ENCODE measurements around the gene GPX8. TPM values are rescaled to one million over a fixed set of nuclear protein-coding genes. Genes with fewer than 3 reads are reported as not detected.

Gene GPX8
- total RNA-seq, 1 donor from 2014 or later, result 27.9 TPM

DNA sequence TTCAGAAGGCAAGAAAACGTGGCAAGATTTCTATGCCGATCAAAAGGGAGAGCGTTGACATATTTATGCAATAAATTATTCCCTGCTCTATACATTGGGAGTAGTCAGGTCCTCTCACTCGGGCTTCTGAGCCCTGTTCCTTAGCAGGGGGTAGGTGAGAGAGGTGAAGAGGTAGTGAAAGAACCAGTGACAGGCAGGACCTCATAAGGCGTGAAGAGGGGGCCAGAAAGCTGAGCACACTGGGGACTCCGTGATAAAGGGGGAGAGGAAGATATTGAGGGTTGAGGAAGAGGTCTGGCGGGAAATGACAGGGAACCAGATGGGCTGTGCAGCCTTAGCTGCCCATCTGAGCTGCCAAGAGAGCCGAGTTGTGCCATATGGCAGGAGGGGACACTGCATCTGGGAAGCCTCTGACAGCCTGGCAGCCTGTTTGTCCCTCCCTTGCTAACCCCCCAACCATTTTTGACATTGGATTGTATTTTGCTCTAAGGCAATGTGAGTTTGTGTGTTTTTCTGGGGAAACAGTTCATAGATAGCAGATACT is 13.8 kb downstream of the GPX8 start:
- intact Hi-C loops (cut with DNase I), result loop anchor here (2.0 to 10.0 kb wide), 5 partner anchors 59 to 1641 kb away; partner anchors contain the start of genes CCNO, IL6ST, MAP3K1 and SLC38A9
- TF ChIP-seq, protein P1, sequence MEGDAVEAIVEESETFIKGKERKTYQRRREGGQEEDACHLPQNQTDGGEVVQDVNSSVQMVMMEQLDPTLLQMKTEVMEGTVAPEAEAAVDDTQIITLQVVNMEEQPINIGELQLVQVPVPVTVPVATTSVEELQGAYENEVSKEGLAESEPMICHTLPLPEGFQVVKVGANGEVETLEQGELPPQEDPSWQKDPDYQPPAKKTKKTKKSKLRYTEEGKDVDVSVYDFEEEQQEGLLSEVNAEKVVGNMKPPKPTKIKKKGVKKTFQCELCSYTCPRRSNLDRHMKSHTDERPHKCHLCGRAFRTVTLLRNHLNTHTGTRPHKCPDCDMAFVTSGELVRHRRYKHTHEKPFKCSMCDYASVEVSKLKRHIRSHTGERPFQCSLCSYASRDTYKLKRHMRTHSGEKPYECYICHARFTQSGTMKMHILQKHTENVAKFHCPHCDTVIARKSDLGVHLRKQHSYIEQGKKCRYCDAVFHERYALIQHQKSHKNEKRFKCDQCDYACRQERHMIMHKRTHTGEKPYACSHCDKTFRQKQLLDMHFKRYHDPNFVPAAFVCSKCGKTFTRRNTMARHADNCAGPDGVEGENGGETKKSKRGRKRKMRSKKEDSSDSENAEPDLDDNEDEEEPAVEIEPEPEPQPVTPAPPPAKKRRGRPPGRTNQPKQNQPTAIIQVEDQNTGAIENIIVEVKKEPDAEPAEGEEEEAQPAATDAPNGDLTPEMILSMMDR (IDR thresholded peaks at IDR 0.05), result no peak
- no peak overlapping the region for H3K27ac ChIP-seq
- H3K9me3 ChIP-seq, result no peaks in the 10 kb centered on the region
- DNase-seq (ENCODE audit: low spot score in 2 of 2), result no peak
- H3K36me3 ChIP-seq, result no peaks in the 10 kb centered on the region
- H3K4me1 ChIP-seq, result peaks cover 0 to 8% of the 10 kb centered on the region in 2 donors
- peak overlapping the region; percentile 57 to 64 for H3K4me3 ChIP-seq
- peaks cover 6% of the 10 kb centered on the region for H3K27me3 ChIP-seq

DNA sequence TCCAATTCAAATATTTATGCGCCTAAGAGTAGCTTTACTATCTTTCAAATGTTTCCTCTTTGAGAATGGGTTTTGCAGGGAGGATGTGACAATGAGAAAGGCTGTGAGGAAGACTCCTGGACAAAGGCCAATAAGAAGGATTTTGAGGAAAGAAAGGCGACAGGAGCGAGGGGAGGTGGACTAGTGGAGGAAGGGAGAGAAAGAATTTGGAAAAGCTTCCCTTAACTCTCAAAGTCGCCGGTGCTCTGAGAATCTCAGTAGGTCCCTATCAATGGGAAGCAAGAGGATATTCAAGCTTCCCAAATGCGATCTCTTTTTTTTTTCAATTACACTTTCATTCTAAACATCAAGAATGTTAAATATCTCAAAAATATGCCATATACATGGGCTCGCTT is 15.8 kb downstream of the GPX8 start:
- TF ChIP-seq, protein P1 (IDR thresholded peaks at IDR 0.05), result no peak
- no peak overlapping the region for H3K27ac ChIP-seq
- H3K9me3 ChIP-seq, result no peaks in the 10 kb centered on the region
- H3K36me3 ChIP-seq, result no peaks in the 10 kb centered on the region
- peaks cover 0 to 8% of the 10 kb centered on the region in 2 donors for H3K4me1 ChIP-seq
- peak overlapping the region; percentile 24 to 41 for H3K4me3 ChIP-seq
- intact Hi-C loops (cut with DNase I), result loop anchor here (10.0 kb wide), 1 partner anchor 1639 kb away; the partner anchor contains the start of gene MAP3K1
- DNase-seq (ENCODE audit: low spot score in 2 of 2), result no peak
- H3K27me3 ChIP-seq, result peaks cover 6% of the 10 kb centered on the region

DNA sequence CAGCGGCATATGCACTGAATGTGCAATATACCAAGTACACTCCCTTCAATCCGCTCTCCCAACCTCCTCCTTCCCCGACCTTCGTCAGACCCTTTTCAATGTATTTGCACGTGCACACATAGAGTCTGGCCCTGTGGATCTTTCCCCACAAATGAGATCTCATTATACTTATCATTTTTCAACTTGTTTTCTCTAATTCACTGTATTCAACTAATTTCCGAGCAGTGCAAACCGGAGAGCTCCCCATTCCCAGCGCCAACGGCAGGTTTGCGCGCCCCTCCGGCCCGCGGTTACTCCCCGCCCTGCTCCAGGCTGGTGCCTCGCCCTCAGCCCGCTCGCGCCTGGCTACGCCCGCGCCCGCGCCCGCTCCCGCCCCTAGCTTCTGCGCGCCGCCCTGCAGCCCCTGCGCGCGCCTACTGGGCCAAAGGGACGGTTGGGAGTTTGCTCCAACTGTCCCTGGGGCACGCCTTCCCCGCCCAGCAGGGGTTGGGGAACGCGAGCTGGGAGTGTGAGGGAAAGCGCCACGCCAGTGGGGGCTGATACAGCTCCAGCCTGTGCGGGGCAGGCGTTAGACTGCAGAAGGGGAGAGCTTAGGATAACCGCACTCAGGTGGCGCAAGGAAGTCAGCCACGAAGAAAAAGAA is 16.3 kb downstream of the GPX8 start:
- H3K27ac ChIP-seq, result no peak overlapping the region
- TF ChIP-seq, protein P1 (IDR thresholded peaks at IDR 0.05), result peak in 2 of 3 experiments; percentile 24 to 46
- intact Hi-C loops (cut with DNase I), result loop anchor here (10.0 kb wide), 1 partner anchor 1639 kb away; the partner anchor contains the start of gene MAP3K1
- peaks cover 0 to 8% of the 10 kb centered on the region in 2 donors for H3K4me1 ChIP-seq
- H3K27me3 ChIP-seq, result peaks cover 6% of the 10 kb centered on the region
- H3K4me3 ChIP-seq, result peak overlapping the region; percentile 24 to 41
- DNase-seq (ENCODE audit: low spot score in 2 of 2), result no peak
- H3K36me3 ChIP-seq, result no peaks in the 10 kb centered on the region
- H3K9me3 ChIP-seq, result no peaks in the 10 kb centered on the region

DNA sequence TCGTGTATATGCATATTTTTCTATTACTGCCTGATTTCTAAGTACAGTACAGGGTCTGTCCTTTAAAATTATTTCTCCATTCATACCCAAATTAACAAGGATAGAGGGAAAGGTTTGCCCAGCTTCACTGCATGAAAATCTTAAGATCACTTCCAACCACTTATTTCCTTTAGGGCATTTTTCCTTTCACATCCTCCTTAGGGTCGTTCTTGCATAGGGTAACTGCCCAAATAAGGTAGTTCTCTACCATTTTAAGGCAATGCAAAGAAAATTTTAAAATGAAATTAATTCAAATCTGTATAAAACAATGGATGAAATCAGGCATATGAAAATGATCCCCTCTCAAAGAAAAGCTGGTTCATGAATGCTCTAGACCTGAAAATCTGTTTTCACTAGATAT is 17.1 kb downstream of the GPX8 start:
- TF ChIP-seq, protein P1 (IDR thresholded peaks at IDR 0.05), result no peak
- intact Hi-C loops (cut with DNase I), result loop anchor here (10.0 kb wide), 1 partner anchor 1638 kb away; the partner anchor contains the start of gene MAP3K1
- Histone ChIP-seq H3K27ac (no peak overlapping the region), H3K36me3 (no peaks in the 10 kb centered on the region), H3K9me3 (no peaks in the 10 kb centered on the region), H3K27me3 (peaks cover 6% of the 10 kb centered on the region), H3K4me1 (peaks cover 0 to 8% of the 10 kb centered on the region in 2 donors), H3K4me3 (peak overlapping the region in 1 of 2 donors; percentile 41)
- DNase-seq (ENCODE audit: low spot score in 2 of 2), result no peak

DNA sequence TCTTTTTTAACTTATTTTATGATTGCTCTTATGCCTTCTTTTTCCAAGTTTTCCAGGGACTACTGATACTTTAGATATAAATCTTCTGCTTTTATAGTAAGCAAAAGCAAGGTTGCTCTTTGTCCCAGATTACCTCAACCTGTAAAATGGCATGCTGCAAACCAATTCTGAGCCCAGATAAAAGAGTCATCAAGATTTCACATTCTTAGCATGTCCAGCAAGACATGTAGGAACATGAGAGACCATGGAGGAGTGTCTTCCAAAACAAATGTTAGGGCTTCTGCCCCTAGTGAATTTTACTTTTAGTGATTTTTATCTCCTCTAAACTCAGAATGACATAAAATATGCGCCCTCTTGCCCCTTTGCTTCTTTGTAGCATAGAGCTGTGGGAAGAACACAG is 20.0 kb downstream of the GPX8 start:
- intact Hi-C loops (cut with DNase I), result no loop called here
- Histone ChIP-seq H3K9me3 (no peaks in the 10 kb centered on the region), H3K4me3 (no peak overlapping the region), H3K4me1 (peaks cover 0 to 2% of the 10 kb centered on the region in 2 donors), H3K27me3 (no peaks in the 10 kb centered on the region), H3K36me3 (no peaks in the 10 kb centered on the region), H3K27ac (no peak overlapping the region)
- TF ChIP-seq, protein P1 (IDR thresholded peaks at IDR 0.05), result no peak
- DNase-seq (ENCODE audit: low spot score in 2 of 2), result no peak
